ENCODE results near the gene DCAF15.
"Not testable (repeated sequence)": the region's sequence is repeated elsewhere in the genome, so short reads cannot be mapped to it uniquely, and the experiment has no call there.

Gene DCAF15

DNA sequence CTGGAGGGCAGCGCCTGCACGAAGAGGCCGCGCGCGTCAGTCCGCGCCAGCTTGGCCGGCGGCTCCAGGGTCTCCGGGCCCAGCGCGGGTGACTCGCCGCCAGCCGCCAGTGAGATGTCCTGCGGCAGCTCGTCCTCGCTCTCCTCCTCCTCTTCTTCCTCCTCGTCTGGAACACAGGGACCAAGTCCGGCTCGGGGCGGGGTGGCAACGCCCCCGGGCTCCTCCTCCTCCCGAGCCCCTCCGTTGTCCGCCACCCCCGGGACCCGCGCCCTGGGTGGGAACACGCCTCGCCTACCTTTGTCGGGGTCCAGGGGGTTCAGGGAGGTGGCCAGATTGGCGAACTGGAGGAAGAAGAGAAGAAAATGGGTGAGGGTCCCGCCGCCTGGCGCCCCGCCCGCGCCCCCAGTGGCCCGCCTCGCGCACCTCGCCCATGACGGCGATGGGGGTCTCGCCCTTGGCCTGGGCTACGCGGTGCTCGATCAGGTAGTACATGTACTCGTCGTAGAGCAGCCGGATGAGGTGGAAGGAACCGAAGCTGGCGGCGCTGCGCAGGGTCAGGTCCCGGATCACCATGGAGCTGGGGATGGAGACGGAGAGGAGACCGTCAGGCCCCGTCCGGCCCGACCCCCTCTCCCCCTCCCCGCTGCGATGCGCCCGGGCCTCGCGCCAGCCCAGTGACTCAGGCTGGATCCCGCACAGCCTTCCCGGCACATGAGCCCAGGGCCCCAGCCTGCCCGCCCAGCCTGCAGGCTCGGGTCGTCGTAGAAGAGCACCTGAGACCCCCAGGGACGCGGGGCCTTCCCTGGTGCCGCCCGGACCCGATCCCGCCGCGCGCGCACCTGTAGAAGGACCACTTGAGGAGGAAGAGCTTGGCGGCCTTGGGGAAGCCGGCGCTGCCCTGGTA is 10.6 kb downstream of the DCAF15 start:
- DNase-seq (ENCODE audit: insufficient read length) = no peak
- FAIRE-seq = no peak
- no peak; the same call in 1 of the 2 replicates for TF ChIP-seq POLR2A (IDR thresholded peaks at IDR 0.05; ENCODE audit: low read depth, low read length)
- no peak for TF ChIP-seq TAF1 (IDR thresholded peaks at IDR 0.05; ENCODE audit: borderline replicate concordance, low read depth, low read length)
- TF ChIP-seq POLR2AphosphoS5 (IDR thresholded peaks at IDR 0.05; ENCODE audit: low read depth, low read length) = no peak; the same call in 1 of the 2 replicates

DNA sequence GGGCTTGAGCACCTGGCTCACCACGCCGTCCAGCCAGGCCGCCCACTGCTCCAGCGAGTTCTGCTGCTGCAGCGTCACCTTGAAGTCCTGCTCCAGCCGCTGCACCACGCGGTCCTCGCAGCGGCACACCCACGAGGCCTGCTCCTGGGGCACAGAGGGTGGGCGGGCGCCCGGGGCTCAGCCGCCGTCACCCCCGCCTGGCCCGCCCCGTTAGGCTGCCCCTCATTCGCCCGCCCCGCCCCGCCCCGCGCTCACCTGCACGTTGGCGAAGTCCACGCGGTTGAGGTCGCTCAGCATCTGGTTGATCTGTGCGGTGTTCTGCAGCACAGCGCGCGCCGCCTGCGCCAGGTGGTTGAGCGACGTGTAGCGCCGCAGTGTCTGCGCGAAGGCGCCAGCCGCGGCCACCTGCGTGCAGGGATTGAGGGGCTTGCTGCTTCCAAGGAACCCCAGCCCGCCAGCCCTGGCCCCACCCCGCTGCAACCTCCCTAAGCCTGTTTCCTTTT is 11.3 kb downstream of the DCAF15 start:
- no peak for DNase-seq (ENCODE audit: insufficient read length)
- no peak for FAIRE-seq
- TF ChIP-seq POLR2A (IDR thresholded peaks at IDR 0.05; ENCODE audit: low read depth, low read length) = no peak
- TF ChIP-seq POLR2AphosphoS5 (IDR thresholded peaks at IDR 0.05; ENCODE audit: low read depth, low read length) = no peak
- TF ChIP-seq TAF1 (IDR thresholded peaks at IDR 0.05; ENCODE audit: borderline replicate concordance, low read depth, low read length) = no peak

DNA sequence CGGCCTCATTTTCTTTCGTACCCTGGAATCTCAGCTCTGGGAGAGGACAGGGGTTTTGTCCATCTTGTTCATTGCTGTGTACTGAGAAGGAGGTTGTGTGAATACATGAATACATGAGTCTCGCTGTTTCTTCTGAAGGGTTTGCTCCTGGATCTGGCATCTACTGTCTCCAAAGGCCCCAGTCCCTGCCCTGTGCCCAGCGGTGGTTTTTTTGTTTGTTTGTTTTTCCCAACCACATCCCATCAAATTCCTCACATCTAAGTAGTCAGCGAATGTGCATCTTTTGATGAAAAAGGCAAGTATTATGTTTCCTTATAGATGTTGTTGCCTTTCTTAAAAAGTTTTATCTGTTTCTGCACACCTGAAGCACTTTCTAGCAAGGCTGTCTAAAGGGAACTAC is 12.5 kb downstream of the DCAF15 start:
- no peak for TF ChIP-seq POLR2AphosphoS5 (IDR thresholded peaks at IDR 0.05; ENCODE audit: low read depth, low read length)
- TF ChIP-seq POLR2A (IDR thresholded peaks at IDR 0.05; ENCODE audit: low read depth, low read length) = no peak
- TF ChIP-seq TAF1 (IDR thresholded peaks at IDR 0.05; ENCODE audit: borderline replicate concordance, low read depth, low read length) = no peak
- DNase-seq (ENCODE audit: insufficient read length) (no peak), FAIRE-seq (no peak)

DNA sequence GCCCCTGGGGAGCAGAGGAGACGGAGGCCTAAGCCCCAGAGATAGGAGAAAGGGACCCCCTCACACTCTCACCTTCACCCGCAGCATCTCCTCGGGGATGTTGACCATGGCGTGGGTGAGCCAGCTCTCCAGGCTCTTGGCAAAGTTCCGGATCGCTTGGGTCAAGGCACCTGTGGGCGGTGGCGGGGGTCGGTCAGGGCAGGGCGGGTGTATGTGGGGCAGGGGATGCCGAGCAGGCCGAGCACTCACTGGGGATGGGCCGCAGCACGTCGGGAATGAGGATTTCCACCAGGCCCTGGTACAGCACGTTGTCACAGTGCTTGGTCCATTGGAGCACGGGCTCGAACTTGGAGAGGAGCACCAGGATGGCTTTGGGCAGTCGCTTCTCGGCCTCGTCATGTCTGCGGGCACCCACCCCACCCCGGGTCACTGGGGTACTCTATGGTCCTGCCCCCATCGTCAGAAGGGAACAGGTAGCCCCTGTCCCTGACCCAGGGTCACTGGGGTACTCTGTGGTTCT is 13.1 kb downstream of the DCAF15 start:
- DNase-seq (ENCODE audit: insufficient read length) (no peak), FAIRE-seq (no peak)
- TF ChIP-seq POLR2A (IDR thresholded peaks at IDR 0.05; ENCODE audit: low read depth, low read length) (no peak), TAF1 (IDR thresholded peaks at IDR 0.05; ENCODE audit: borderline replicate concordance, low read depth, low read length) (no peak), POLR2AphosphoS5 (IDR thresholded peaks at IDR 0.05; ENCODE audit: low read depth, low read length) (no peak)

DNA sequence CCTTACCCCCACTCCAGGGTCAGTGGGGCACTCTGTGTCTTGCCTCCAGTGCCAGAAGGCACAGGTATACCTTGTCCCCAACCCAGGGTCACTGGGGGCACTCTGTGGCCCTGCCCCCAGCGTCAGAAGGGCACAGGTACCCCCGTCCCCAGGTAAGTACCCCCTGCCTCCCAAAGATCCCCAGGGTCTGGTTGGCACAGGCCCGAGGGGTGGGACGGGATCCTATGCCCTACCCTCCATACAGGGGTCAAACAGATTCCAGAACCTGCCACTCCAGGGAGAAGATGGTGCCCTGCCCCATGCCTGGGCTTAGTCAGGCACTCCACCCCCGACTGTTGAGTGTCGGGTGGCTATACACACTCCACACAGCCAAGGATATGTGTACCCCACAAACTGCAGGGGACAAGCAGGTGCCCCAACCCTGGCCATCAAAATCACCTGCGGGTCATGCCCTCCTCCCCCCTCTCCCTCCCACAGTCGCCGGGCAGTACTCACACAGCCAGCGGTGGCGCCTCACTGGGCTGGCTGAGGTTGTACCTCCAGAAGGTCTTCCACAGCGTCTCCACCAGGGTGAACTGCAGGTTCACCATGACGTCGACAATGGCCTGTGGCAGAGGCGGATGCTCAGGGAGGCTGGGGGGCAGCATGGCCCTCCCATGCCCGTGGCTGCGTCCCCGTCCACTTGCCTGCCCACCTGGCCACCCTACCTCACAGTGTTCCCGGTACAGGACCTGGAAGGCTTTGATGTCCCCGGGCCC is 13.8 kb downstream of the DCAF15 start:
- FAIRE-seq (no peak), DNase-seq (ENCODE audit: insufficient read length) (no peak)
- TF ChIP-seq TAF1 (IDR thresholded peaks at IDR 0.05; ENCODE audit: borderline replicate concordance, low read depth, low read length) = no peak
- no peak for TF ChIP-seq POLR2AphosphoS5 (IDR thresholded peaks at IDR 0.05; ENCODE audit: low read depth, low read length)
- TF ChIP-seq POLR2A (IDR thresholded peaks at IDR 0.05; ENCODE audit: low read depth, low read length) = no peak

DNA sequence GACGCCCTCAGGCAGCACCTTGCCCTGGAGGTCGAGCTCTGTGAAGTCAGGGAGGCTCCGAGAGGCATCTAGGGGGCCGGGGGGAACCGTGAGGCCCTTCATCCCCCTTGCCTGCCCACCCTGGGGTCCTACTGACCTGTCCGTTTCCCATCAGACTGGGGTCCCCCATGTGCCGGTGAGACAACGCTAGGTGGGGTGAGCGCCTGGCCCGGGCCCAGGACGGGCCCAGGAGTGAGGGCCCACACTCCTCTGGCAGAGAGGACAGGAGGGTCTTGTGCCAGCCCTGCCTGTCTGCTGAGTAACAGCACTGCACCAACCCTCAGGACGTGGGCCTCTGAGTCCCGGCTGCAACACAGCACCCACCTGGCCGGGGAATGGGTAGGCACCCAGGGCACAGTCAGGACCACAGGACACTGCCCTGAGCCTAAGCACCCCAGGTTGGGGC is 14.4 kb downstream of the DCAF15 start:
- TF ChIP-seq POLR2AphosphoS5 (IDR thresholded peaks at IDR 0.05; ENCODE audit: low read depth, low read length) = no peak
- TF ChIP-seq POLR2A (IDR thresholded peaks at IDR 0.05; ENCODE audit: low read depth, low read length) = no peak
- TF ChIP-seq TAF1 (IDR thresholded peaks at IDR 0.05; ENCODE audit: borderline replicate concordance, low read depth, low read length) = no peak
- DNase-seq (ENCODE audit: insufficient read length) = no peak
- no peak for FAIRE-seq

DNA sequence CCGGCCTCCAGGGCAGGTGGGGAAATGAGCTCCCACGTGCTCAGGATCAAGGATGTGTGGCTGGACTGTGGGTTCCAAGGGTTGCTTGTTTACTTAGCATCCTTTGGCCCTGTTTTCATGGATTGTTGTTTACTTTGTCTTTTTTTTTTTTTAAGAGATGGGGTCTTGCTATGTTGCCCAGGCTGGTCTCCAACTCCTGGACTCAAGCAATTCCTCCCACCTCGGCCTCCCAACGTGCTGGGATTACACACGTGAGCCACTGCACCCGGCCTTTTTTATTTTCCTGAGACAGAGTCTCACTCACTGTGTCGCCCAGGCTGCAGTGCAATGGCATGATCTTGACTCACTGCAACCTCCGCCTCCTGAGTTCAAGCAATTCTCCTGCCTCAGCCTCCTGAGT is 14.9 kb downstream of the DCAF15 start:
- DNase-seq (ENCODE audit: insufficient read length); FAIRE-seq: not testable (repeated sequence)

DNA sequence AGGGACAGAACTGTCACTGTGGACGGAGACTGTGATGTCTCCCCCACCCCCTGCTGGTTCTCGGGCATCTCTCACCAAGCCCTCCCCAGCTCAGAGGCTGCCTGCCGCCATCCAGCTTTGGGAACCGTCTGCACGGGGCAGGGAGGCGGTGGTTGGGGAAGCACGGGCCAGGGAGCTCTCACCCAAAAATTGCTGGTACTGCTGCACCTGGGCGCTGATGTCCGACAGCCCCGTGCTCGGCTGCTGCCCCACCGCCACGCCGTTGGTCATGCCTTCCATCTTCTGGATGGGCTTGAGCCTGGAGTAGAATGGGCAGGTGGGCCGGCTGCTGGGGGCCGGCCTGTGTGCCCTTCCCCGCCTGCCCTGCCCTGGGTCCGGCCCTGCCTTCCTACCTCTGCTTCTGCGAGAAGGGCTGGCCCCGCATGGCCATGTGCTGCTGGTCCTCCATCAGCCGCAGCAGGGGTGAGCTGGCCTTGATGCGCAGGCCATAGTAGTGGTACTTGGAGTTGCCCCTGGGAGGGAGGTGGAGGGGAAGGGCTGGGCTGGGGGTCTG is 16.1 kb downstream of the DCAF15 start:
- TF ChIP-seq POLR2A (IDR thresholded peaks at IDR 0.05; ENCODE audit: low read depth, low read length) (no peak), POLR2AphosphoS5 (IDR thresholded peaks at IDR 0.05; ENCODE audit: low read depth, low read length) (no peak), TAF1 (IDR thresholded peaks at IDR 0.05; ENCODE audit: borderline replicate concordance, low read depth, low read length) (no peak)
- FAIRE-seq (no peak), DNase-seq (ENCODE audit: insufficient read length) (no peak)

DNA sequence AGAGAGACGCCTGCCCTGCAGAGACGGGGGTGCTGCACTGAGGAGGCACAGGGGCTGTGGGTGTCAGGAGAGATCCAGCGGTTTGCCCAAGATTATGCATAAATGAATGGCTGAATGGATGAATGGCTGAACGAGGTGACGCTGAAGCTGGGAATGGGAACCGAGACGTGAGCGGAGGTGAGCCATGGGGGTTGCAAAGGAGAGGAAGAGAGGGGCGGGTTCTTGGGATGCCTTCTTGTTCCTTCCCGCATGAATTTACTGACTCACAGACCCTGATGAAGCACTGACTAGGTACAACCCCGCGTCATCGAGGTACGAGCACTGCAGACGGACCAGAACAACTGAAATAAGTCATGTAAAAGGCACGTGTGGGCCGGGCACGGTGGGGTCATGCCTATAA is 16.7 kb downstream of the DCAF15 start:
- FAIRE-seq (no peak), DNase-seq (ENCODE audit: insufficient read length) (no peak)
- TF ChIP-seq TAF1 (IDR thresholded peaks at IDR 0.05; ENCODE audit: borderline replicate concordance, low read depth, low read length) = no peak
- TF ChIP-seq POLR2A (IDR thresholded peaks at IDR 0.05; ENCODE audit: low read depth, low read length) = no peak
- no peak for TF ChIP-seq POLR2AphosphoS5 (IDR thresholded peaks at IDR 0.05; ENCODE audit: low read depth, low read length)

DNA sequence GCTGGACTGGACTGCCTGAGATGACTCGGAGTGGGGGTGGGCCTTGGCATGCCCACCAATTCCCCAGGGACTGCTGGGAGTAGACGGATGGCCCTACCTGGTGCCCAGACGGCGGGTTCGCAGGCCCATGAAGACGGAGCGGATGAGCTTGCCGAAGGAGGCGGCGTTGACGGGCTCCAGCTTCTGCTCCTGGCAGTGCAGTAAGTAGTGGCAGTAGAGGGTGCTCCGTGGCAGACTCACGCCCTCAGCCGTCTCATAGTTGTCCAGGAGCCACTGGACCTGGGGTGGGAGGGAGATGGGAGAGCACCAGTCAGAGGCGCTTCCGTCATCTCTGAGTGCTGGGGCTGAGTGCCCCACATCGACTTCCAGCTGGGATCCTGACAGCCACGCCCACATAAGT is 17.6 kb downstream of the DCAF15 start:
- DNase-seq (ENCODE audit: insufficient read length) (no peak), FAIRE-seq (no peak)
- TF ChIP-seq POLR2AphosphoS5 (IDR thresholded peaks at IDR 0.05; ENCODE audit: low read depth, low read length) (no peak), POLR2A (IDR thresholded peaks at IDR 0.05; ENCODE audit: low read depth, low read length) (no peak), TAF1 (IDR thresholded peaks at IDR 0.05; ENCODE audit: borderline replicate concordance, low read depth, low read length) (no peak)

DNA sequence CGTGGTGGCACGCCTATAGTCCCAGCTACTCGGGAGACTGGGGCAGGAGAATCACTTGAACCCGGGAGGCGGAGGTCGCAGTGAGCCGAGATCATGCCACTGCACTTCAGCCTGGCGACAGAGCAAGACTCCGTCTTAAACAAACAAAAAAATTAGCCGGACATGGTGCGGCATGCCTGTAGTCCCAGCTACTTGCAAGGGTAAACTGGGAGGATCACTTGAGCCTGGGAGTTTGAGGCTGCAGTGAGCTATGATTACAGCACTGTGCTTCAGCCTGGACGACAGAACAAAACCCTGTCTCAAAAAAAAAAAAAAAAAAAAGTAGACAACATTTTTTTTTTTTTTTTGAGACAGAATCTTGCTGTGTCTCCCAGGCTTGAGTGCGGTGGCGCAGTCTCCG is 19.6 kb downstream of the DCAF15 start:
- FAIRE-seq = not testable (repeated sequence)

More for the DNA sequence above, 19.6 kb downstream of the DCAF15 start:
- not testable (repeated sequence) for DNase-seq (ENCODE audit: insufficient read length)
